Esophagus squamous epithelium (tissue), 5 donors: Measurements from ENCODE around the gene SEMG2. TPM values are rescaled to one million over a fixed set of nuclear protein-coding genes. Genes with fewer than 3 reads are reported as not detected.

Experiments
- DNase-seq: peaks from one replicate; lab custom pipeline; 2025; lab: John Stamatoyannopoulos, UW
- H3K27ac ChIP-seq, 4 donors: fragments of 200-600 bp; sonication (generic); one replicate each; pipeline ENCODE4 v1.5.1; 2016 to 2019; ENCODE audit warnings: mild to moderate bottlenecking in 1 of 4
- H3K27me3 ChIP-seq, 4 donors: fragments of 200-600 bp; sonication (generic); 1 replicate in 3 of 4; 2 replicates in 1 of 4; pipeline versions ENCODE4 v1.5.1 to v1.6.0; 2017 to 2021; ENCODE audit warnings: antibody characterized with exemption in 1 of 4
- H3K36me3 ChIP-seq, 3 donors: fragments of 200-600 bp; sonication (generic); one replicate each; pipeline ENCODE4 v1.5.1; 2016 to 2019
- H3K4me1 ChIP-seq, 3 donors: fragments of 200-600 bp; sonication (generic); one replicate each; pipeline ENCODE4 v1.5.1; 2017 to 2019
- H3K4me3 ChIP-seq, 4 donors: fragments of 200-600 bp; sonication (generic); 1 replicate in 3 of 4; 2 replicates in 1 of 4; pipeline ENCODE4 v1.5.1; 2016 to 2019; ENCODE audit warnings: mild to moderate bottlenecking in 2 of 4, moderate library complexity in 1 of 4
- H3K9me3 ChIP-seq, 3 donors: fragments of 200-600 bp; sonication (generic); one replicate each; pipeline ENCODE4 v1.5.1; 2016 to 2019
- CTCF ChIP-seq, 6 experiments: fragments of 450-650 bp in 4 of 6; fragments of 200-600 bp in 2 of 6; sonication (generic) in 2 of 6; IDR thresholded peaks; one replicate each; pipeline ENCODE4 v1.5.1; 2016 to 2019; ENCODE audit warnings: antibody characterized with exemption in 6 of 6, mild to moderate bottlenecking in 4 of 6, moderate library complexity in 4 of 6
- POLR2A ChIP-seq, 4 donors: fragments of 450-650 bp; IDR thresholded peaks; one replicate each; pipeline ENCODE4 v1.6.1; 2017; ENCODE audit warnings: antibody characterized with exemption in 4 of 4, mild to moderate bottlenecking in 4 of 4, moderate library complexity in 3 of 4
- WGBS, 2 donors: methylation state at CpG; one replicate each; pipeline ENCODE4 v1.1.5; 2018; 5-methylcytosine and 5-hydroxymethylcytosine counted together
- intact Hi-C: fragments of 100-400 bp; cut with DNase I; formaldehyde crosslinking; loops from one replicate; pipeline ENCODE4 v1.15.0; 2022
- total RNA-seq, 4 donors: library from RNA; depleted of rRNA; stranded (reverse); fragments of >200 nt; gene quantifications; one replicate each; pipeline ENCODE4 v1.1.0, GENCODE V29; 2016
- donor health status: DM: yes; HTN: yes; CAD: no.

Gene SEMG2
- total RNA-seq, 4 donors from 2014 or later, result not detected

- no peaks in the 10 kb centered on the region for H3K4me1 ChIP-seq
- WGBS, 2 donors, result 54 to 88% methylated on average over 2 to 3 of the region's 3 CpGs
- peaks cover 0 to 16% (median 0%) of the 10 kb centered on the region in 4 donors for H3K27me3 ChIP-seq
- intact Hi-C loops, result no loop called here
- no peak overlapping the region for H3K4me3 ChIP-seq
- no peaks in the 10 kb centered on the region for H3K9me3 ChIP-seq
- no peak for TF ChIP-seq POLR2A (IDR thresholded peaks at IDR 0.05)
- TF ChIP-seq CTCF (IDR thresholded peaks at IDR 0.05), result no peak
- no peak for DNase-seq
- no peak overlapping the region for H3K27ac ChIP-seq
- H3K36me3 ChIP-seq, result no peaks in the 10 kb centered on the region
Observed at GRCh38 chr20:45189861-45190260, 31.3 kb upstream of the SEMG2 start.

DNA sequence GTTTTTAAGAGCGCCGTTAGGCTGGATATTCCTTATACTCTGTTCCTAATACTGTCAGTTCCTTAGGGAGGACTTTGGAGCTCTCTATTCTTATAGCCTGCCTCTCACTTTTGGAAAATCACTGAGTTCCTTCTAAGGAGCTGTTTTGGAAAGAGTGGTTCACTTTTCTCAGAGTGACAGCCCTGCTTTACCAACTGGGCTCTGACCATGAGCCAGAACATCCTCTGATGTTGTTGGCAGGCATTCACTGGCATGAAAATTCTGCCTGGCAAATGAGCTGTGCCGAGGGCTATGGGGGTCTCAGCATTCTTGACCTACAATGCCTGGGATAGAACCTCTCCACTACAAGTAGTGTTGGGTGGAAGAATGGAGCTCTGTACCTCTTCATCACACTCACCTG, 29.2 kb upstream of the SEMG2 start:
- Histone ChIP-seq H3K36me3 (no peaks in the 10 kb centered on the region), H3K9me3 (no peaks in the 10 kb centered on the region), H3K4me1 (no peaks in the 10 kb centered on the region), H3K27me3 (peaks cover 0 to 16% (median 0%) of the 10 kb centered on the region in 4 donors), H3K4me3 (no peak overlapping the region), H3K27ac (no peak overlapping the region)
- DNase-seq, result no peak
- TF ChIP-seq CTCF (IDR thresholded peaks at IDR 0.05), result no peak
- intact Hi-C loops, result no loop called here
- WGBS, 2 donors, result 93 to 100% methylated on average over 2 to 3 of the region's 3 CpGs

DNA sequence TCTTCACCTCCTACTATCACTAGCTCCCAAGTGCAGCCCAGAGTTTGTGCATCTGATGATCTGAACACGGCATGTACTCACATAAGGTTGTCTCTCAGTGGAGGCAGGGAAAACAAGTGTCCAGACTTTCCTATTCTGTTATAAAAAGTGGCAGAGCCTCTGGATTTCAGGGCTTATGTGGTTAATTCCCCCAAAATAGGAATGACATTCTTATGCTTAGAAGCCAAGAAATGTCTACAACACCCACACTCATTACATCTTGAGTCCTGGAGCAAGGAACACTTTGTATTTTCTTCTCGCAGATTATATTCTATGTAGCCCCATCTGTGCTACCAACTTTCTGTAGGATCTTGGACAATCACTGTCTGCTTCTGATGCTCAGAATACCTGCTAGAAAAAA, 27.8 kb upstream of the SEMG2 start:
- Histone ChIP-seq H3K36me3 (no peaks in the 10 kb centered on the region), H3K4me3 (no peak overlapping the region), H3K27me3 (peaks cover 0 to 26% (median 0%) of the 10 kb centered on the region in 4 donors), H3K9me3 (no peaks in the 10 kb centered on the region), H3K4me1 (no peaks in the 10 kb centered on the region), H3K27ac (no peak overlapping the region)
- intact Hi-C loops, result no loop called here
- TF ChIP-seq CTCF (IDR thresholded peaks at IDR 0.05), result no peak
- no peak for TF ChIP-seq POLR2A (IDR thresholded peaks at IDR 0.05)
- no peak for DNase-seq
- 80 to 92% methylated on average over 2 of the region's 2 CpGs for WGBS, 2 donors

- WGBS, 2 donors, result 18 to 56% methylated on average over 1 of the region's 1 CpG
- Histone ChIP-seq H3K27ac (no peak within 1 kb of the TSS), H3K4me3 (no peak within 1 kb of the TSS), H3K9me3 (no peaks in the 10 kb centered on the region), H3K36me3 (no peaks in the 10 kb centered on the region), H3K4me1 (no peaks in the 10 kb centered on the region), H3K27me3 (peaks cover 0 to 51% (median 0%) of the 10 kb centered on the region in 4 donors)
- TF ChIP-seq CTCF (IDR thresholded peaks at IDR 0.05) (no peak), POLR2A (IDR thresholded peaks at IDR 0.05) (no peak)
- intact Hi-C loops, result no loop called here
- DNase-seq, result no peak
Observed at GRCh38 chr20:45206725-45207124, 14.4 kb upstream of the SEMG2 start, which contains the start of gene SEMG1. Gene SEMG1, plus strand, starts transcription at chr20:45207033. Its CDS starts 21 bp downstream, at chr20:45207054.

DNA sequence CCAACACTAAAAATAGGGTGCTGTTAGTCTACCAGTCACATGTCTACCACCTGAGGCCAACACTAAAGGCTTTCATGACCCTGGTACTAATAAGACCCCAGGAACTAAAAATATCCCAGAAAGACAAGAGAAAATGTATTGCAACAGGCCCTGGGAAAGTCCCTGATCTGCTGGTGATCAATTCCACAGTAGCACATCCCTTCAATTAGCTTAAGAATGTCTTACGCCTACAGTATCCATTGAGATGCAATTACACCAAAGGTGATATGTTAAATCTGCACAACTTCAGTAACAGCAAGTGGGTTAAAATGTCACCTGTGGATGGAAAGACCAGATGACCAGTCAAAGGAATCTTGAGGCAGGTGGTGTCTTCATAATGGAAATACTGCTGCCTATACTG, 11.2 kb upstream of the SEMG2 start:
- no peak overlapping the region for H3K27ac ChIP-seq
- no peak for TF ChIP-seq CTCF (IDR thresholded peaks at IDR 0.05)
- TF ChIP-seq POLR2A (IDR thresholded peaks at IDR 0.05), result no peak
- H3K4me1 ChIP-seq, result no peaks in the 10 kb centered on the region
- H3K9me3 ChIP-seq, result no peaks in the 10 kb centered on the region
- no peak for DNase-seq
- H3K4me3 ChIP-seq, result no peak overlapping the region
- no peaks in the 10 kb centered on the region for H3K36me3 ChIP-seq
- intact Hi-C loops, result no loop called here
- H3K27me3 ChIP-seq, result peaks cover 0 to 53% (median 0%) of the 10 kb centered on the region in 4 donors
- WGBS, 2 donors, result 88 to 100% methylated on average over 1 of the region's 1 CpG
